ENCODE data around the gene RAP1GAP2.

DNA sequence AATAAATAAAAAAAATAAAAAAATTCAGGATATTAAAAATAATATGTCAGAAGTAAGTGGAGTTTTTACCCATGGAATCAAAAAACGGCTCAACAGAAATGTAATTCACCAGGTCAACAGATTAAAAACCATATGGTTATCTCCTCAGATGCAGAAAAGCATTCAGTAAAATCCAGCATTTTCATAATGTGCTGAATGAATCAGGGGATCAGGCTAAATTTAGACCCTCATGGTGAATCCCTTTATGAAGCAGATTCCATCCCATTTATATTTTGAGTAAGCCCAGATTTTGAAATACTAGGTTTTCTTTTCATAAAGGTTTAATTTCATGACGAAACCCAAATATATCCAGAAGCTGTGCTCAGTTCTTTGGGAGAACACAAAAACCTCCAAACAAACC lies 182.8 kb downstream of the RAP1GAP2 start:
- TF ChIP-seq, protein P1, sequence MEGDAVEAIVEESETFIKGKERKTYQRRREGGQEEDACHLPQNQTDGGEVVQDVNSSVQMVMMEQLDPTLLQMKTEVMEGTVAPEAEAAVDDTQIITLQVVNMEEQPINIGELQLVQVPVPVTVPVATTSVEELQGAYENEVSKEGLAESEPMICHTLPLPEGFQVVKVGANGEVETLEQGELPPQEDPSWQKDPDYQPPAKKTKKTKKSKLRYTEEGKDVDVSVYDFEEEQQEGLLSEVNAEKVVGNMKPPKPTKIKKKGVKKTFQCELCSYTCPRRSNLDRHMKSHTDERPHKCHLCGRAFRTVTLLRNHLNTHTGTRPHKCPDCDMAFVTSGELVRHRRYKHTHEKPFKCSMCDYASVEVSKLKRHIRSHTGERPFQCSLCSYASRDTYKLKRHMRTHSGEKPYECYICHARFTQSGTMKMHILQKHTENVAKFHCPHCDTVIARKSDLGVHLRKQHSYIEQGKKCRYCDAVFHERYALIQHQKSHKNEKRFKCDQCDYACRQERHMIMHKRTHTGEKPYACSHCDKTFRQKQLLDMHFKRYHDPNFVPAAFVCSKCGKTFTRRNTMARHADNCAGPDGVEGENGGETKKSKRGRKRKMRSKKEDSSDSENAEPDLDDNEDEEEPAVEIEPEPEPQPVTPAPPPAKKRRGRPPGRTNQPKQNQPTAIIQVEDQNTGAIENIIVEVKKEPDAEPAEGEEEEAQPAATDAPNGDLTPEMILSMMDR (IDR thresholded peaks at IDR 0.05; ENCODE audit: low read length) = no peak
- TF ChIP-seq EZH2 (optimal IDR thresholded peaks at IDR 0.05; ENCODE audit: low read depth, low read length) = no peak

All from MM.1S (cell line).